HG03469 (cell line): ENCODE measurements around the gene ZBTB20.
"Not testable (repeated sequence)": the region's sequence is repeated elsewhere in the genome, so short reads cannot be mapped to it uniquely, and the experiment has no call there.

Experiments
- ATAC-seq: cut with Tn5 transposase; IDR thresholded peaks from one replicate; pipeline ENCODE4 v1.9.1; 2021; ENCODE audit warnings: mild to moderate bottlenecking, moderate library complexity, moderate number of reproducible peaks; ENCODE audit not compliant: unreplicated experiment

The ZBTB20 gene

GRCh38 chr3:114846252-114846651 is 300.8 kb downstream of the ZBTB20 start:
- ATAC-seq = no peak

GRCh38 chr3:114841515-114841914 is 305.6 kb downstream of the ZBTB20 start:
- ATAC-seq = no peak

- no peak for ATAC-seq
Measured at GRCh38 chr3:114839476-114839875, 307.6 kb downstream of the ZBTB20 start.

- no peak for ATAC-seq
Measured at GRCh38 chr3:114838025-114838424, 309.1 kb downstream of the ZBTB20 start.

DNA sequence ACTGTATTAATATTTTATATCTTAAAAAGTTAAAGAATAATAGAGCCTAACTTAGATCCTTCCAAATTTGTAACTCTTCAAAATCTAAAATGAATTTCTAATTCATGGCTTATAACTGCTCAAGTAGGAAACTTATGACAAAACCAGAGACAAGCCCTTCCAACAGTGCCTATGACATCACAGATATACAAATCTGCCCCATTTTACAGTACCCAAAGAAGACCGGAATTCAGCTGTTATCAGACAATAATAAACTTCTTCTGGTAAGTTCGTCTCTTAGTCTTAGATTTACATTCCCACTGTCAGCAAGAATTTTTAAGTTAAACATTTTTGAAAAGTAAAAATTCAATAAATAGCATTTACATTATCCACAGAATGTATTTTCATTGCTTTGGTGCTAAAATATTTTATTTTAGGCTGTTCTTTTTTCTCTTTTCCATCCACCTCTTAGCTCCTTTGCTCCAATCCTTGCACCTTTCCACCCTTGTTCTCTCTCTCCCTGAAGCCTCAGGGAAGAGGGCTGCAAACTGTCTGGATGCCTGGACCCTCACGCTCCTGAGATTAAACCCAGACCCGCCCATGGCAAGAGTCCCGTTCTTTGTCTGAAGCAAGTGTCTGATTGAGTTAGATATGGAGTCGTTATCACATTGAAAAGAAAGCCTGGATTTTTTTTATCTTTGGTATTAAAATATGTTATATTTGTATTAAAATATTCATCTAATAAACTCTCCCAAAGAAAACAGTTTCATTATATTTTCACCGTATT is 312.7 kb downstream of the ZBTB20 start:
- no peak for ATAC-seq

- no peak for ATAC-seq
Measured at GRCh38 chr3:114831861-114832260, 315.2 kb downstream of the ZBTB20 start.

- no peak for ATAC-seq
Measured at GRCh38 chr3:114830652-114831051, 316.4 kb downstream of the ZBTB20 start.

DNA sequence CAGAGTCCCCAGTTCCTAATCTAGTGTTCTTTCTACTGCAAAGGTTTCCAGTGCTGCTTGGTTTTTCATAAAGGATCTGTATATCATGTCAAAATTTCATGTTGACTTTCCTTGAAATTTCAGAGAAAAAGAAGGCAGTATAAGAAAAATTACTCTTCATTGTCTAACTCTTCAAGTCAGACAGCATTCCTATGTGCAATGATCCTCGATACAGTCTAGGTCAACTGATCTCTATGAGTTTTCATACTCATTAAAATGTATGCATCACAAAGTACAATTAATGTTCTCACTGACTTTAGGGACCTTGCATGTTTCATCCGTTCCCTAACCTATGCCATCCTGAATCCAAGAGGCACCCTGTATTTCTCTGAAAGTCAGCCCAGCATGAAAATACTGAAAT is 317.3 kb downstream of the ZBTB20 start:
- no peak for ATAC-seq

GRCh38 chr3:114827495-114827894 is 319.6 kb downstream of the ZBTB20 start:
- no peak for ATAC-seq

GRCh38 chr3:114824014-114824413 is 323.1 kb downstream of the ZBTB20 start:
- no peak for ATAC-seq

- ATAC-seq = no peak
Measured at GRCh38 chr3:114823061-114823460, 324.0 kb downstream of the ZBTB20 start.

DNA sequence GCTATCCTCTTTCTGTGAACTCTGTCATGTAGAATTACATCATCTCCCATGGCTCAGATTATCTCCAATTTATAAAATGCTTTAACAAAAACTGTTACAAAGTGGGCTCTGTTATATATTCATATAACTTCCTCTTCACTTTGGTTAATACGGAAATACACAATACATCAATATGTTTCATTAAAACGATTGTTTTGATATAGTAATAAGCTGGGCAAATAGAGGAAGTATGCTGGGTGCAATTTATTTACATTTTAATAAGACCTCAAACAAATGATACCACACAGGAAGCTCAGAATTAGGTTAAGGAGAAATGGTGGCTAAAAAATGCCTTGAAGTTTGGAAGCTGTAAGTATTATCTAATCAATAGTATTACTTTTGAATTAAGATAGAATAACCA is 331.0 kb downstream of the ZBTB20 start:
- no peak for ATAC-seq

DNA sequence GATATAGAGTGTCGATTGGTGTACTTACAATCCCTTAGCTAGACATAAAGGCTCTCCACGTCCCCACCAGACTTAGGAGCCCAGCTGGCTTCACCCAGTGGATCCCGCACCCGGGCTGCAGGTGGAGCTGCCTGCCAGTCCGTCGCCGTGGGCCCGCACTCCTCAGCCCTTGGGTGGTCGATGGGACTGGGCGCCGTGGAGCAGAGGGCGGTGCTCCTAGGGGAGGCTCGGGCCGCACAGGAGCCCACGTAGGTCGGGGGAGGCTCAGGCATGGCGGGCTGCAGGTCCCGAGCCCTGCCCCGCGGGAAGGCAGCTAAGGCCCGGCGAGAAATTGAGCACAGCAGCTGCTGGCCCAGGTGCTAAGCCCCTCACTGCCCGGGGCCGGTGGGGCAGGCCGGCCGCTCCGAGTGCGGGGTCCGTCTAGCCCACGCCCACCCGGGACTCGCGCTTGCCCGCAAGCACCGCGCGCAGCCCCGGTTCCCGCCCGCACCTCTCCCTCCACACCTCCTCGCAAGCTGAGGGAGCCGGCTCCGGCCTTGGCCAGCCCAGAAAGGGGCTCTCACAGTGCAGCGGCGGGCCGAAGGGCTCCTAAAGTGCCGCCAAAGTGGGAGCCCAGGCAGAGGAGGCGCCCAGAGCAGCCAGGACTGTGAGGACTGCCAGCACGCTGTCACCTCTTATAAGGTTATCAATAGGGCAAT is 334.4 kb downstream of the ZBTB20 start:
- ATAC-seq = not testable (repeated sequence)

DNA sequence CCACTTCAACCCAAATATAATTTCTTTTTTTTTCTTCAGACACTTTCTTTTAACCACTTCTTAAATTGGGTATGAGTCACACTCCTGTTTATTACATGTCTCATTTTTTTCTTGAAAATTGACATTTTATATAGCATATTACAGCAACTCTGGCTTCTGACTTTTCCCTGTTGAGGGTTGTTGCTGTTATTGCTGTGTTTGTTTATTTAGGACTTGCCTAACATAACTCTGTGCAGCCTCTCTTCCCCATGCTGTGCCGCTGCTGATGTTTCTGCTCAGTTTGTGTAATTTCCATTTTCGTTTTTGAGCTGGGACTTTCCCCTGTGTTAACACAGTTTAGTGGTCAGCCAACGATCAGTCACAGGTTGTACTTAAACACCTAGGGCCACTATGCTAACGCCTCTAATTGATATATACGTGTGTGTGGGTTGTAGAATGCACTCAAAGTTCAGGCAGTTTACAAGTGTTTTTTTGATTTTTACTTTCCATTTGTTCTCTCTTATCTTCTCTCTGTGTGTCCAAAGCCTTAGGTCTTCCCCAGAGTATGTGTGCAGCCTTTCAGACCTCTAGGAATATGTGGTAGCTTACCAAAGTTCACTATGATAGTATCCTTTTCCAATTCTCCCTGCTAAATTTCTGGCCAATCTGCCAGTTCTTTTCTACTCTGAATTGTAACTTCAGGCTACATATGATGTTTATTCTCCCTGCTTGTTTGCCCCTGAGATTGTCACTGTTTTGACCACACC is 337.2 kb downstream of the ZBTB20 start:
- ATAC-seq = peak; percentile 99

GRCh38 chr3:114804099-114804498 is 343.0 kb downstream of the ZBTB20 start:
- ATAC-seq = no peak

GRCh38 chr3:114803042-114803695 is 343.9 kb downstream of the ZBTB20 start:
- no peak for ATAC-seq

DNA sequence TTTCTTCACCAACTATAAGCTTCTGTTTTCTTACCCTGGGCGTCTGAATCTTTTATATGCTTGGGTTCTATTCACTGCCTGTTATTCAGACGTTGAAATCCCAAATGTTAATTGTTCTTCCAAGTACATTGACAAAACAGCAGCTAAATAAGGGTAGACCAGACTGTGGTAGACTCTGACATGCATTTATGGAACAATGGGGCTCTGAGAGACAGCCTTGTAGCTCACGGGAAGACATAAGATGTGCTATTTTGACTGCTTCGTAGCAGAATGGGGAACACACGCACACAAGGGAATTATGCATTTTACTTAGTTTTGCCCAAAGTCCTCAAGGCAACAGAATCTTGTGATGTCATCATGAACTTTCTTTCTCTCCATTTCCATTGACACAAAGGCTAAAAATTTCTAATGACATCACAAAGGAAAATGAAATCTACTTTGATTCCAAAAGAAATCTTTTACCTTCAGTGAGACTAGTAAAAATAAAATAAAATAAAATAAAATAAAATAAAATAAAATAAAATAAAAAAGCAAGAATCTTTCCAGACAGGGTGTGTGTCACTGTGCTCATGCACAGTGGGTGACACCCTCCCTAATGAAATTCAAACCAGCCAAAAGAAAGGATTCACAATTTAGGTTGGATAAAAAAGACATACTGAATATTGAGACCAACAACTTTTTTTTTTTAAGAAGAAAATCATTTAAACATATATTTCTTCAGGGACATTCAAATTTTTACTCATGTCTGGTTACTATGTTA is 346.6 kb downstream of the ZBTB20 start:
- ATAC-seq = no peak

DNA sequence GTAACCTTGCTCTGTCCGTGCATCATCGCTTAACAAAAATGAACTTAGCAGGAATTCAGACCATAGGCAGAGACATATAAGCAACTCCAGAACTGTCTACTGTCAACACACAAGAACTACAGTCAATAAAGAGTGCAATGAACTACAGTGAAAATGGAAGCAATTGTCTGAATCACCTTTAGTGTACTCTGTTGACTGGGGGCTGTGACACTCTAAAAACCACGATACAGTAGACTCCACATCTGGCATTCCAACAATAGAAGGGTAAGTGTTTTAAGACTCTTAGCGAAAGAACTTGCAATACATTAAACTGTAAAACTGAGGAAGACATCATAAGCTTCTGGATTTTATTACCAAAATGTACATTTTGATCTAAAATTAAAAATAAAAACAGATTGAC is 347.3 kb downstream of the ZBTB20 start:
- ATAC-seq = no peak

GRCh38 chr3:114796796-114797195 is 350.3 kb downstream of the ZBTB20 start:
- ATAC-seq = no peak

- no peak for ATAC-seq
Measured at GRCh38 chr3:114794894-114795630, 352.0 kb downstream of the ZBTB20 start.
